Endothelial cell (in vitro differentiated cells): ENCODE measurements around the gene ERCC1. TPM values are rescaled to one million over a fixed set of nuclear protein-coding genes. Genes with fewer than 3 reads are reported as not detected.
A peak's percentile ranks its signal among the peaks of the same experiment; 100 is the strongest.

ENCODE experiments used
- DNase-seq: peaks from one replicate; pipeline ENCODE4 v3.0.0; 2021; ENCODE audit warnings: low spot score
- H3K27ac Mint-ChIP-seq: one replicate; pipeline ENCODE4 v1.8.0; 2021; ENCODE audit warnings: mixed read lengths, inconsistent platforms; ENCODE audit not compliant: unreplicated experiment
- H3K27me3 Mint-ChIP-seq: one replicate; pipeline ENCODE4 v1.8.0; 2021; ENCODE audit warnings: mild to moderate bottlenecking, moderate library complexity, mixed read lengths, inconsistent platforms; ENCODE audit not compliant: unreplicated experiment
- H3K36me3 Mint-ChIP-seq: one replicate; pipeline ENCODE4 v1.8.0; 2021; ENCODE audit warnings: mild to moderate bottlenecking, low read depth, mixed read lengths, inconsistent platforms; ENCODE audit not compliant: unreplicated experiment
- H3K4me1 Mint-ChIP-seq: one replicate; pipeline ENCODE4 v1.8.0; 2021; ENCODE audit warnings: mild to moderate bottlenecking, mixed read lengths, inconsistent platforms; ENCODE audit not compliant: unreplicated experiment
- H3K4me3 Mint-ChIP-seq: one replicate; pipeline ENCODE4 v1.8.0; 2021; ENCODE audit warnings: mild to moderate bottlenecking, mixed read lengths, inconsistent platforms; ENCODE audit not compliant: unreplicated experiment
- H3K9me3 Mint-ChIP-seq: one replicate; pipeline ENCODE4 v1.8.0; 2021; ENCODE audit warnings: mixed read lengths, inconsistent platforms; ENCODE audit not compliant: unreplicated experiment
- total RNA-seq: library from RNA; stranded (reverse); fragmentation: NEBNext Ultra II Directional; extraction: Animal tissue kit (Norgen Biotek cat#: 25700); gene quantifications from one replicate; pipeline ENCODE4 v1.2.1, GENCODE V29; 2021; ENCODE audit not compliant: unreplicated experiment
- TF ChIP-seq, protein P1 (sequence below): fragments of 200-600 bp; sonication (generic); IDR thresholded peaks from one replicate; pipeline ENCODE4 v1.5.0; 2021; ENCODE audit warnings: antibody characterized with exemption; ENCODE audit not compliant: unreplicated experiment

Gene ERCC1
- total RNA-seq, 1 donor from 2014 or later: 62.8 TPM

- TF ChIP-seq, protein P1, sequence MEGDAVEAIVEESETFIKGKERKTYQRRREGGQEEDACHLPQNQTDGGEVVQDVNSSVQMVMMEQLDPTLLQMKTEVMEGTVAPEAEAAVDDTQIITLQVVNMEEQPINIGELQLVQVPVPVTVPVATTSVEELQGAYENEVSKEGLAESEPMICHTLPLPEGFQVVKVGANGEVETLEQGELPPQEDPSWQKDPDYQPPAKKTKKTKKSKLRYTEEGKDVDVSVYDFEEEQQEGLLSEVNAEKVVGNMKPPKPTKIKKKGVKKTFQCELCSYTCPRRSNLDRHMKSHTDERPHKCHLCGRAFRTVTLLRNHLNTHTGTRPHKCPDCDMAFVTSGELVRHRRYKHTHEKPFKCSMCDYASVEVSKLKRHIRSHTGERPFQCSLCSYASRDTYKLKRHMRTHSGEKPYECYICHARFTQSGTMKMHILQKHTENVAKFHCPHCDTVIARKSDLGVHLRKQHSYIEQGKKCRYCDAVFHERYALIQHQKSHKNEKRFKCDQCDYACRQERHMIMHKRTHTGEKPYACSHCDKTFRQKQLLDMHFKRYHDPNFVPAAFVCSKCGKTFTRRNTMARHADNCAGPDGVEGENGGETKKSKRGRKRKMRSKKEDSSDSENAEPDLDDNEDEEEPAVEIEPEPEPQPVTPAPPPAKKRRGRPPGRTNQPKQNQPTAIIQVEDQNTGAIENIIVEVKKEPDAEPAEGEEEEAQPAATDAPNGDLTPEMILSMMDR: no peak
- Mint-ChIP-seq H3K36me3 (peaks cover 25% of the 10 kb centered on the region), H3K27ac (peak overlapping the region; percentile 57)
Measured at GRCh38 chr19:45471111-45471930, 47.6 kb upstream of the ERCC1 start.

GRCh38 chr19:45470762-45471081 lies 47.0 kb upstream of the ERCC1 start:
- TF ChIP-seq, protein P1: no peak
- Mint-ChIP-seq H3K36me3 (peaks cover 25% of the 10 kb centered on the region), H3K27me3 (peaks cover 70% of the 10 kb centered on the region), H3K4me1 (peaks cover 37% of the 10 kb centered on the region), H3K9me3 (no peaks in the 10 kb centered on the region), H3K4me3 (peak overlapping the region; percentile 96), H3K27ac (peak overlapping the region; percentile 18)
- no peak for DNase-seq

More at GRCh38 chr19:45471111-45471930, 47.6 kb upstream of the ERCC1 start:
- Mint-ChIP-seq H3K9me3 (no peaks in the 10 kb centered on the region), H3K27me3 (peaks cover 72% of the 10 kb centered on the region), H3K4me3 (peak overlapping the region; percentile 96), H3K4me1 (peaks cover 37% of the 10 kb centered on the region)
- DNase-seq: no peak

DNA sequence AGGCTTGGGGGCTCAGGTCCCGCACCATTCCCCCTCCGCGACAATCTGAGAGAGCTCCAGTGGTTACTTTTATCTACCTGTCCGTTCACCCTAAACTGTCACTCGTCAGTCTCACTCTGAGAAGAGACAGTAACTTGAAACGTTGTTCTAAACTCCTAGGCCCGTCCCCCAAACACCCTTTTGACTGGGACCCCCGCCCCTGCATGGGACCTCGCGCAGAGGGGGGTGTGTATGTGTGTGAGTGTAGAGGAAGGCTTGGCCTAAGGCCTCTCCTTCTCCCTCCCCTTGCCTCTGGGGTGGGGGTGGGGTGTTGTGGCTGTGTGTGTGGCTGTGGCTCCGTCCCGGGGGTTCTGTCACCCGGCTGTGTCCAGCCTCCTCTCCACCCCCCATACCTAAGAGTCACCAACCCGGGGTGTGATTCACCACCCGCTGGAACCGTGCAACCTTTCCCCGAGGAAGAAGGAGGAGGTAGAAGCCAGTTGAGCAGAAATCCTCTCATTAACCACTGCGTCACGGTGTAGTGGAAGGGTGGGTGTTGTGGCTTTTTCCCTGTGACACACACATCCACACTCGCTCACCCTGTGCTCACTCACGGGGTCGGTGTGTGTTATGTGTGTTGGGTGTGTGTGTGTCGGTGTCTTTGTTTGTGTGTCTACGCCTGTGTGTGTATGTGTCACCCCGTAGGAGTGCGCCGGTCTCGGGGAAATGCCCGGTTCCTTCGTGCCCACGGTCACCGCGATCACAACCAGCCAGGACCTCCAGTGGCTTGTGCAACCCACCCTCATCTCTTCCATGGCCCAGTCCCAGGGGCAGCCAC lies 46.4 kb upstream of the ERCC1 start:
- Mint-ChIP-seq H3K4me1 (peaks cover 34% of the 10 kb centered on the region), H3K27ac (peak overlapping the region; percentile 91), H3K36me3 (peaks cover 25% of the 10 kb centered on the region), H3K4me3 (peak overlapping the region; percentile 96), H3K27me3 (peaks cover 69% of the 10 kb centered on the region), H3K9me3 (no peaks in the 10 kb centered on the region)
- TF ChIP-seq, protein P1: no peak
- DNase-seq: no peak

DNA sequence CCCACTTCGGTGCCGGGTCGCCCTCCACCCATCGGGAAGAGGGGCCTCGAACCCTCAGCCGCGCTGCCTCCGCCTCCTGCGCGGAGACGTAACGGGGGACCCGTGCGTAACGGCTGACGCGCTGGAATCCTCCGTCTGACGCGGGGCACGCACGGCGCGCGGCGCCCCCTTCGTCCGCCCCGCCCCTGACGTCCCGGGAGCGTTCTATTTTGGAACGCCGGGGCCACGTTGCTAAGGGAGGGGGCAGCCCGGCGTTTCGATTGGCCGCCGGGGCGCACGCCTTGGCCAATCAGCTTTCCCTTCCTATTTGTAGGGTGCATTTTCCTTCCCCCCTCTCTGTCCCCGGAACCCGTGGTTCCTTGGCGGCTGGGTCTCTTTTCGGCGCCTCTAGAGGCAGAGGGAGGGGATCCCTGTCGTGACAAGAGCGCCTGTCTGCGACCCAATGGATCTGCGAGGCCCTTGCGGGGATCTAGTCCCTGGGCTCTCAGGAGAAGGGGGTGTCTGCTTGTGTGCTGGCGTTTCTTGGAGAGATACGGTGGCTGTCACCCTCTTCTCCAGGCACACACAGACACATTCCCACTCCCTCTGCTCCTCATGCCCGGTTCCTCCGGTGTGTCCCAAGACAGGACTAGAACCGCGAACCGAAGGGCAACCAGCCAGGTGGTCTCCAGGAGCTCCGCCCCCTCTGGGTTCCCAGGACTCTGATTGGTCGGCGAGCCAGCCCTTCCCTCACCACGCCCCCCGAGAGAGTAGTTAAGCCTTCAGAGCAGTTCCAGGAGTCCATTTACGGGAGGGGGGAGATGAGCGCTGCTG lies 45.6 kb upstream of the ERCC1 start:
- Mint-ChIP-seq H3K9me3 (no peaks in the 10 kb centered on the region), H3K36me3 (peaks cover 25% of the 10 kb centered on the region), H3K4me1 (peaks cover 25% of the 10 kb centered on the region), H3K27ac (peak overlapping the region; percentile 94), H3K27me3 (peaks cover 66% of the 10 kb centered on the region), H3K4me3 (peak overlapping the region; percentile 96)
- TF ChIP-seq, protein P1: no peak
- DNase-seq: peak; percentile 88
